Measurements from ENCODE around the gene CDON. TPM values are rescaled to one million over a fixed set of nuclear protein-coding genes. Genes with fewer than 3 reads are reported as not detected.

CDON gene
- total and polyA plus RNA-seq, 2 donors (not counting 3 experiments of a cell fraction or from before 2014, with no cell fraction given) = 1.6 to 3.8 TPM

DNA sequence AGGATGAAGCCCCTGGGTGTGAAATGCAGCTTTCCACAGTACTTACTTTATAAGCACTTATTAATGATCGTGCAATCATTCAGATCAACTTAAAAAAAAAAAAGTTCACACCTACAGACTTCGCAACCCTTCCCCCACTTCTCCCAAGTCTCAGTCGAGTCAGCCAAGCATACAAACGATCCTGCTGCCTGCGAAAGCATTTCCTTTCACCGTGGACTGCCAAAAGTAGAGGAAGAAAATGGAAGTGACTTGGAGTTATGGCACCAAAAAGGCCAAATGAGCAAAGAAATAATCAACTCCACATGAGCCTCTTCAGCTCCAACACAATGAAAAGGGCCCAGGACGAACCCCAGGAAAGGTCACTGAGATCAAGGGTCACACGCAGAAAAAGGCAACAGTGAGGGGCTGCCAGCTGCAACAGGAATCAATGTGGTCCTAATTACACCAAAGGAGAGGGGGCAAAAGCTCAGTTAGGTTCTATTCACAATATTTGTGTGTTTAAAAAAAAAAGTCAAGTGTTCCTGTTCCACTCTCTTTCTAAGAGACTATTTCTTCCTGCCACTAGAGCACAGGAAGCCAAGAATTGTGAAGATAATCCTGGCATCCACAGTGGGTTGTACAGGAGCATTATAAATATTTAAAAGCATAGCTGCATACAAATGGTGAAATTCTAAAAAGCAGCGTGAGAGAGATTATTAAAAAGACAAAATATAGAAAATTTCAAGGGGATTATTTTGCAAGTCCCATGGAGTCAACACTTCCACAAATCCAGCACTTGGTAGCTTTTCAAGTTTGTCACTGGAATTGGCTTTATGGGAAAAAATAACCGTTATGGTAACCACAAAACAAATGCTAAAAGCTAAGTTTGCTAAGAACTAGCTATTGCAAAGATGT lies 28.4 kb downstream of the CDON start:
- no peak overlapping the region for H3K4me2 ChIP-seq (ENCODE audit: insufficient read depth, low read length)
- intact Hi-C loops (cut with micrococcal nuclease) = no loop called here
- no peaks in the 10 kb centered on the region for H3K36me3 ChIP-seq (ENCODE audit: control insufficient read depth in 2 of 2, extremely low read depth in 1 of 2, insufficient read depth in 2 of 2, low read length in 2 of 2)
- no peaks in the 10 kb centered on the region for H3K9me1 ChIP-seq (replicated peaks; ENCODE audit: control insufficient read depth, extremely low read depth, insufficient read depth, low read length)
- H2AFZ ChIP-seq (ENCODE audit: low read depth, low read length) = no peak overlapping the region
- no peak overlapping the region for H3K4me3 ChIP-seq (replicated peaks in 1 of 3; ENCODE audit: insufficient read depth in 1 of 3, low read depth in 1 of 3, low read length in 3 of 3)
- ChIA-PET POLR2A (no interaction called here), CTCF (no interaction called here)
- no peaks in the 10 kb centered on the region for H3K4me1 ChIP-seq (ENCODE audit: control insufficient read depth, extremely low read depth, insufficient read depth, low read length)
- no peaks in the 10 kb centered on the region for H4K20me1 ChIP-seq (replicated peaks; ENCODE audit: control insufficient read depth, extremely low read depth, insufficient read depth, low read length)
- FAIRE-seq (no peak), DNase-seq (ENCODE audit: low read depth, low spot score) (peak; percentile 15)
- no TSS peak for BruUV-seq (replicated peaks)
- H3K27ac ChIP-seq (ENCODE audit: insufficient read depth, low read depth, low read length) = no peak overlapping the region
- no peak for TF ChIP-seq GATA2 (IDR thresholded peaks at IDR 0.05; ENCODE audit: insufficient read depth, insufficient read length, low read depth, low read length)
- no peak for TF ChIP-seq POLR2AphosphoS5 (IDR thresholded peaks at IDR 0.05; ENCODE audit: insufficient read depth, low read depth, low read length)
- no peak for TF ChIP-seq POLR2A (IDR thresholded peaks at IDR 0.05; ENCODE audit: low read depth, low read length)
- no peak for TF ChIP-seq MYC (IDR thresholded peaks at IDR 0.05; ENCODE audit: low read depth, low read length)
- no peak for TF ChIP-seq JUN (IDR thresholded peaks at IDR 0.05; ENCODE audit: borderline replicate concordance, insufficient read depth, insufficient read length, low read depth)
- no peak for TF ChIP-seq EZH2 (IDR thresholded peaks at IDR 0.05; ENCODE audit: borderline replicate concordance, low read depth, low read length, severe bottlenecking)
- TF ChIP-seq, protein P1, sequence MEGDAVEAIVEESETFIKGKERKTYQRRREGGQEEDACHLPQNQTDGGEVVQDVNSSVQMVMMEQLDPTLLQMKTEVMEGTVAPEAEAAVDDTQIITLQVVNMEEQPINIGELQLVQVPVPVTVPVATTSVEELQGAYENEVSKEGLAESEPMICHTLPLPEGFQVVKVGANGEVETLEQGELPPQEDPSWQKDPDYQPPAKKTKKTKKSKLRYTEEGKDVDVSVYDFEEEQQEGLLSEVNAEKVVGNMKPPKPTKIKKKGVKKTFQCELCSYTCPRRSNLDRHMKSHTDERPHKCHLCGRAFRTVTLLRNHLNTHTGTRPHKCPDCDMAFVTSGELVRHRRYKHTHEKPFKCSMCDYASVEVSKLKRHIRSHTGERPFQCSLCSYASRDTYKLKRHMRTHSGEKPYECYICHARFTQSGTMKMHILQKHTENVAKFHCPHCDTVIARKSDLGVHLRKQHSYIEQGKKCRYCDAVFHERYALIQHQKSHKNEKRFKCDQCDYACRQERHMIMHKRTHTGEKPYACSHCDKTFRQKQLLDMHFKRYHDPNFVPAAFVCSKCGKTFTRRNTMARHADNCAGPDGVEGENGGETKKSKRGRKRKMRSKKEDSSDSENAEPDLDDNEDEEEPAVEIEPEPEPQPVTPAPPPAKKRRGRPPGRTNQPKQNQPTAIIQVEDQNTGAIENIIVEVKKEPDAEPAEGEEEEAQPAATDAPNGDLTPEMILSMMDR (IDR thresholded peaks at IDR 0.05; ENCODE audit: extremely low read depth in 1 of 2, insufficient read depth in 1 of 2, low read depth in 1 of 2, low read length in 2 of 2) = no peak
- TF ChIP-seq, protein P2, sequence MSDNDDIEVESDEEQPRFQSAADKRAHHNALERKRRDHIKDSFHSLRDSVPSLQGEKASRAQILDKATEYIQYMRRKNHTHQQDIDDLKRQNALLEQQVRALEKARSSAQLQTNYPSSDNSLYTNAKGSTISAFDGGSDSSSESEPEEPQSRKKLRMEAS (IDR thresholded peaks at IDR 0.05; ENCODE audit: insufficient read depth, insufficient read length) = no peak
- TF ChIP-seq FOS (IDR thresholded peaks at IDR 0.05; ENCODE audit: borderline replicate concordance, insufficient read depth, low read length) = no peak
- dilution Hi-C loops (cut with MboI; ENCODE audit: extremely low pct_ligation_motif_present, low sequenced_read_pairs) = no loop called here
- H3K9me3 ChIP-seq (replicated peaks; ENCODE audit: control insufficient read depth, insufficient read depth, low read length) = no peaks in the 10 kb centered on the region
- H3K79me2 ChIP-seq (ENCODE audit: control insufficient read depth, insufficient read depth, low read length) = no peaks in the 10 kb centered on the region
- no peak overlapping the region for H3K9ac ChIP-seq (replicated peaks; ENCODE audit: extremely low read depth, insufficient read depth, low read length)
- H3K27me3 ChIP-seq (ENCODE audit: control insufficient read depth in 2 of 2, insufficient read depth in 2 of 2, low read length in 2 of 2) = peaks cover 0 to 6% of the 10 kb centered on the region in 2 experiments
